Measurements from ENCODE around the gene PSD2. TPM values are rescaled to one million over a fixed set of nuclear protein-coding genes. Genes with fewer than 3 reads are reported as not detected.

The PSD2 gene
- total RNA-seq, 1 experiment from 2014 or later = 0.79 TPM

GRCh38 chr5:139869042-139869790, 73.6 kb downstream of the PSD2 start:
- H3K9me2 ChIP-seq (ENCODE audit: insufficient read depth) = no peaks in the 10 kb centered on the region
- H3K9ac ChIP-seq (ENCODE audit: low read length) = no peak overlapping the region
- ChIA-PET POLR2A (no interaction called here), CTCF (no interaction called here), RAD21 (ENCODE audit: low non-redundant PET in 1 of 2, low total read pairs in 2 of 2, uncharacterized antibody in 2 of 2, unreplicated experiment in 2 of 2) (no interaction called here)
- H4K20me1 ChIP-seq (ENCODE audit: insufficient read depth) = no peaks in the 10 kb centered on the region
- H3K4me3 ChIP-seq (replicated peaks in 1 of 2; ENCODE audit: low read depth in 1 of 2, low read length in 2 of 2) = no peak overlapping the region
- intact Hi-C loops (cut with micrococcal nuclease) = no loop called here
- no peaks in the 10 kb centered on the region for H3K27me3 ChIP-seq (ENCODE audit: insufficient read depth, low read length)
- DNase-seq (ENCODE audit: low read depth, low spot score) = no peak
- no peak overlapping the region for H3K27ac ChIP-seq (ENCODE audit: low read depth, low read length)
- ATAC-seq = no peak
- H3K4me1 ChIP-seq (ENCODE audit: control insufficient read depth in 1 of 2, insufficient read depth in 2 of 2, low read length in 2 of 2) = no peaks in the 10 kb centered on the region; a peak in 1 of 4 replicates
- H2AFZ ChIP-seq (ENCODE audit: low read depth, low read length, poor library complexity, severe bottlenecking) = no peak overlapping the region
- BruUV-seq (replicated peaks) = no TSS peak
- TF ChIP-seq ZBTB33 (IDR thresholded peaks at IDR 0.05; ENCODE audit: extremely low read depth, insufficient replicate concordance, low read length) = no peak
- no peak for TF ChIP-seq POLR2AphosphoS5 (IDR thresholded peaks at IDR 0.05; ENCODE audit: low read depth, low read length)
- TF ChIP-seq SRF (IDR thresholded peaks at IDR 0.05; ENCODE audit: low read depth) = no peak
- TF ChIP-seq ZNF274 (IDR thresholded peaks at IDR 0.05; ENCODE audit: low read depth, low read length) = no peak
- no peak for TF ChIP-seq EZH2phosphoT487 (IDR thresholded peaks at IDR 0.05; ENCODE audit: borderline replicate concordance)
- TF ChIP-seq ATF3 (IDR thresholded peaks at IDR 0.05) = no peak
- TF ChIP-seq JUND (IDR thresholded peaks at IDR 0.05) = no peak
- no peak for TF ChIP-seq CBX3 (IDR thresholded peaks at IDR 0.05; ENCODE audit: low read depth)
- no peak for TF ChIP-seq CTCF (IDR thresholded peaks at IDR 0.05 in 2 of 3, conservative IDR thresholded peaks at IDR 0.05 in 1 of 3; ENCODE audit: borderline replicate concordance in 1 of 3, insufficient read depth in 1 of 3, low read depth in 2 of 3, low read length in 2 of 3)
- no peak for TF ChIP-seq POLR2A (IDR thresholded peaks at IDR 0.05; ENCODE audit: borderline replicate concordance, extremely low read depth, insufficient read depth, insufficient read length)
- no peak for TF ChIP-seq EGR1 (IDR thresholded peaks at IDR 0.05; ENCODE audit: low read depth)
- TF ChIP-seq TCF7L2 (IDR thresholded peaks at IDR 0.05; ENCODE audit: borderline replicate concordance, extremely low read depth, insufficient read depth, insufficient read length) = no peak
- TF ChIP-seq ELF1 (IDR thresholded peaks at IDR 0.05; ENCODE audit: borderline replicate concordance, low read depth) = no peak
- TF ChIP-seq SP1 (IDR thresholded peaks at IDR 0.05; ENCODE audit: low read depth) = no peak
- no peak for TF ChIP-seq CEBPB (IDR thresholded peaks at IDR 0.05; ENCODE audit: low read depth)
- no peak for TF ChIP-seq YY1 (IDR thresholded peaks at IDR 0.05; ENCODE audit: extremely low read depth, insufficient replicate concordance, low read depth, low read length)
- TF ChIP-seq FOSL1 (IDR thresholded peaks at IDR 0.05; ENCODE audit: low read depth) = no peak
- no peak for TF ChIP-seq SIN3A (IDR thresholded peaks at IDR 0.05; ENCODE audit: low read depth)
- H3K36me3 ChIP-seq (ENCODE audit: control insufficient read depth in 1 of 2, insufficient read depth in 2 of 2, low read length in 2 of 2) = no peaks in the 10 kb centered on the region
- no peaks in the 10 kb centered on the region for H3K79me2 ChIP-seq (ENCODE audit: insufficient read depth, low read length)
- no peak overlapping the region for H3K4me2 ChIP-seq (ENCODE audit: low read length)
- no peaks in the 10 kb centered on the region for H3K9me3 ChIP-seq (ENCODE audit: control insufficient read depth in 1 of 2, insufficient read depth in 1 of 2, low read depth in 1 of 2, low read length in 2 of 2)
